GM18508 (cell line): Measurements from ENCODE around the gene ZNF423.

Experiments used
- ATAC-seq: cut with Tn5 transposase; IDR thresholded peaks from one replicate; pipeline ENCODE4 v1.9.1; 2021; ENCODE audit warnings: moderate number of reproducible peaks; ENCODE audit not compliant: insufficient read depth, unreplicated experiment

The ZNF423 gene

DNA sequence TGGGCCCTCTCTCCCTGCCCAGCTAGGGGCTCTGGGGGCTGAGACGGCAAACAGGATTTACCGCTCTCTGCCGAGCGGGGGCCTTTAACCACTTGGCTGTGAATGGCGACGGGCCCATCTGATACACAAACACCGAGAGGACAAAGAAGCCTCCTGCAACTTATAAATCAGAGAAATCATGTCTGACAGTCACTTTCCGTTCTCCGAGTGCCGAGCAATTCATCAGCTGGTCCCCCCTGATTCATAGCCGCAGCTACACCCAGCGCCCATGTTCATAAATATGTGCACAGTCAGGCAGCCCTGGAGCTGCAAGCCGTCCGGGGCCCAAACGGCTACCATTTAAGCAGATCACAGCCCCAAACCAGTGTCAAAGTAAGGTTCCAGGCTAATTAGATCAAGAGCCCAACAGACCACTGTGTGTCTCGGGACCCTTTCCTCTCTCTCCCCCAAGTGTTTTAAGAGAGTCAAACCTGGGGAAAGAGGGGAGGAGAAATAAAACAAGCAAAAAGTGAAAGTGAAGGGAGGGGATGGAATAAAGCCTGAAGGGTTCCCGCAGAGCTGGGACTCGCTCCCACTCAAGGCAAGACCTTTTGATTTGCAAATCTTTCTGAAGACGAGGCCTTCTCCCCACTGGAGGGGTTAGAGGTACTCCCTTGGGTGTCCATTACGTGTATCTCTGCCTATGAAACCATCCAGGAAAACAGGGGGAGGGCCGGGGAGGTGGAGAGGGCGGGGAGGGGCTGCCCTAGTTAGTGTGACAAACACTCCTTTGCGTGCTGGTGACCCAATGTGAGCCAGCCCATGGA lies 327.6 kb downstream of the ZNF423 start:
- no peak for ATAC-seq

DNA sequence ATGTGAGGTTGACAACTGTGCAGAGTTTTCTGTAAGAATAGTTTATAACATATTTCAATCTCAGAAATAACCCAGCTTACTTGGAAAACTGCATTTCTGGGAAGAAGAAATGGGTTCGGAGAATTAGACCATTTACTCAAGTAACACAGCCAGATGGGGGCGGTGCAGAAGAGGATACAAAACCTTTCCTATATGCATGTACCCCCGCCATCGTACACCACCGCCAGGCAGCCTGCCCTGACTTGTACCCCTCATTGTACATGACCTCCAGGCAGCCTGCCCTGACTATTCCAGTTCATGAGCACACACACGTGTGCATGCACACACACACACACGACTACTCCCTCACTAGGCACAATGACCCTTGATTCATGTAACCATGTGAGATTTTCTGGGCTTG lies 328.3 kb downstream of the ZNF423 start:
- ATAC-seq, result no peak

DNA sequence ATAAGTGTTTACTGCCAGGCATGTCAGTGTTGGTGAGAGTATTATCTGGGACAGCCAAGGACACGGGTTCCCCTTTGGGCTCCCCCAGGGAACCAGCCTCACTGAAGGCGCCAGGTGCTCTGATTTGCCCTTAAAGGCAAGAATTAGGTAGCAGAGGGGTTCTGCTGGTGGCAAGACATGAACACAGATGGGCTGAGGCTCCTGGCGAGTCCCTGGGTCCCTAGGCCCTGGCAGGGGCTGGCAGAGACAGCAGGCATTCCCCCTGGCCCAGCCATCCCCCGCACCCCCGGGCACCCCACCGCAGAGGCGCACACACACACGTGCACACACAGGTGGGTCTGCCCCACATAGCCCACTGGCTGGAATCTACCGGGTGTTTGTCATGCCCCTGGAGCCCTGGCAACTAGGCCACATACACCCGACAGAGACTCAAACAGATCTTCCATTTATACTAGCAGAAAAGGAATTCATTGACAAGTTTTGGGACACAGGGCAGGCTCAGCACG lies 329.0 kb downstream of the ZNF423 start:
- no peak for ATAC-seq

DNA sequence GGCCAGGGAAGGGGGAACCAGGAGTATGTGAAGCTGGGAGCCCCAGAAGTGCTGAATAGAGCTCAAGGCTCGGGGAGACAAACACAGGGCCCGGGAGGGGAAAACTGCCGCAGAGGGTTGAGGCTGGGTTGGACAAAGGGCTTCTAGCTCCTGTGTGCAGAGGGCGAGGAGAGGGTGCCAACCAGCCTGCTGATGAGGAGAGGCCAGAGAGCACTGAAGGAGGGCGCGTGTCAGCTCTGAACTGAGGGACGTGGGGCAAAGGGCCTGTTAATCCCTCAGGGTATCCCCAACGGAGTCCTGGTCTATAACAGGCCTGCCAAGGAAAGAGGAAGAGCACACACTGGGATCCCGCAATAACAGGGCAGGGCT lies 331.0 kb downstream of the ZNF423 start:
- ATAC-seq, result no peak

DNA sequence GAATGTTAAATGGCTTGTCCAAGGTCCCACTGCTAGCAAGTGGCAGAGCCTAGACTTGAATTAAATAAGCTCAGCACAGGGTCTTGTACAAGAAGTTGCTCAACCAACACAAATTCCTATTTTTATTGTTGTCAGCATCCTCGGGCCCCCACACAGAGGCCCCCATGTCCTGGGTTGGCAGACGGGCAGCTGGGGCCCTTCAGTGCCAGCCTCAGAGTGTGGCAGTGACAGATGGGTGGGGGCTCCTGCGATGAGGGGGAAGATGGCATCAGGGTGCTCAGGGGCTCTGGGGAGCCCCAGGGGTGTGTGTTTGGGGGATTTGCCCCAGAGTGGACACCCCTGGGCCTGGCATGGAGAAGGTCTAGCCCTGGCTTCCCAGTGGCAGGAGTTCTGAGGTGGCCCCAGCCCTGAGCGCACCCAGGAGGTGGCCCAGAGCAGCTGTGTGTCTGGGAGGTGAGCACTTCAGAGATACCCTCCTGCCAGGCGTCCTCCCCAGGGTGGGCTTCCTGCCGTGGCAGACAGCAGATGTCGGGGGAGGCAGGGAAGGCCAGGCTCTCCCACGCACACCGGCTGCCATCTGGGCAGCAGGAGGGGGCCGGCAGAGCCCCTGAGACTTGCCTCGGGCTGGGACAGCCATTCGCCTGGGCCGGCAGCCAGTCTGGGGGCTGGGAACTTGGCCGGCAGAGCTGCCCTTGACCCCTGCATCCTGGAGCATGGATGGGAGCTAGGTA lies 331.5 kb downstream of the ZNF423 start:
- no peak for ATAC-seq

DNA sequence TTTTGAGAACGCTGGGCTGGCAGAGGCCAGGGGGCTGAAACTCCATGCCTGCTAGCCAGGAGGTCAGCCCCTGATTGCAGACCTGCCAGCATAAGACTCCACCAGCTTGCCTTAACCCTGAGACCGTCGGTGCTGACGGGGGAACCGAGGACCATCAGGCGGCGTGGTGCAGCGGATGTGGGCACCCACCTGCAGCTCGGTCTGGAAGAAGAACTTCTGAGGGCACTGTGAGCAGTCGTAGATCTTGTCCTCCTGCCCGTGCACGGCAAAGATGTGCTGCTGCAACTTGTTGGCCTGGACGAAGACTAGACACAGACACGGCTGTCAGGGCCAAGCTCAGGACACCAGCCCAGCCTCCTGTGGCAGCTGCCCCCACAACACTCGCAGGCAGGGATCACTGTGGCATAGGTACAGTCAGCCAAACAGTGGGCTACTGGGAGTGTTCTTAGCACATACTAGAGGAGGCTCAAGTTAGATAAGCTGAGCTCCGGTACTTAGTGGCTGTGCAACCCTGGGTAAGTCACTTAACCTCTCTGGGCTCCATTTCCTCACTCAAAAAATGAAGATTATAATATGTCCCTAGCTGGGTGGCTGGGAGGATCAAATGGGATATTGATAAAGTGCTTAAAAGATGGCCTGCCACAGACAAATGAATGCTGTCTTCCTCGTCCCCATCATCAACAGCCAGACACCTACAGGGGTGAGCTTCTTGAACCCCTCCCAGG lies 332.3 kb downstream of the ZNF423 start:
- no peak for ATAC-seq

DNA sequence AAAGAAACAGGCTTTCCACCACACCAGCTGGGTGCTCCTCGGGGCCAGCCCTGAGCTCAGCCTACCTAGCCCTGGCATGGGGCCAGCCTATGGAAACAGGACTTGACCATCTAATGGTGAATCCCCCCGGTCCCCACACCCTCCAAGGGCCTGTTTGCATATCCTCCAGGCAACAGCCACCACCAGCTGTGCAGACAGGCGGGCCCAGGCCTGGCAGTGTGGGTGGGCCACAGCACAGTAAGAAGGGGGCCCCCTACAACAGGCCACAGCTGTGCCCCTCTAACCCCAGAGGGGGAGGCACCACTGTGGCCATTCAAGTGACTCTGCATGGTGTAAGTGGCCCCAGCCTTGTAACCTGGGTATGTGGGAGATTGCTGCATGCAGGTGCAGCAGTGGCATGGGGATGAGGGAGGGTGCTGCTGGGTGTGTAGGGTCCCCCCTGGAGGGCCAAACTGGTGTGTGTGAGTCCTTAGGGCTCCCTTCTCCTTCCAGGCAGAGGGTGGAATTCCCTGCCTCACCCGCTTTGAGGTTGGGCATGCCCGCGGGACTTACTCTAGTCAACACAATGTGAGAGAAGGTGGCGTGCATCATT lies 334.1 kb downstream of the ZNF423 start:
- no peak for ATAC-seq

DNA sequence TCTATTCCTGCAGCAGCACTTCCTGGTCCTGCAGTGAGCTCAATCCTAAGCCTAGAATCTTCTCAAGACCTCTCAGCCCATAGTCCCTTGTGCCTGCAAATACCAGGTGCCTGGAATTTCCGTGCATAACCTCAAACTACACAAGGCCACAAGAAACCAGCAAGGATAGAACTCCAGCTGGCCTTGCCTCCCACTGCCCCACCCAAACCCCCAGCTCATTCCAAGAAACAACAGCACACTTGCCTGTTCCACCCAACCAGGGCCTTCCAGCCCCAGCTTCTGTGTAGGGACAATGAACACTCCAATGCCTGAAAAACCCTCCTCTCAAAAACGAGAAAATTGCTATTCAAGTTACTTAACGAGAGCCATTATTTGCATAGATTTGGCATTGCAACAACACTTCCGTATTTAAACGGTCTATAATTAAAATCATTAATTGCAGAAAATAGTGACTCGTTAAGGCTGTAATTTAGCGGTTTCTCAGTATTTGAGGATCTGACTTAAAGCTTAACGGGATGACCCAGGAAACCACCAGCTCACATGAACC lies 335.3 kb downstream of the ZNF423 start:
- ATAC-seq, result no peak

DNA sequence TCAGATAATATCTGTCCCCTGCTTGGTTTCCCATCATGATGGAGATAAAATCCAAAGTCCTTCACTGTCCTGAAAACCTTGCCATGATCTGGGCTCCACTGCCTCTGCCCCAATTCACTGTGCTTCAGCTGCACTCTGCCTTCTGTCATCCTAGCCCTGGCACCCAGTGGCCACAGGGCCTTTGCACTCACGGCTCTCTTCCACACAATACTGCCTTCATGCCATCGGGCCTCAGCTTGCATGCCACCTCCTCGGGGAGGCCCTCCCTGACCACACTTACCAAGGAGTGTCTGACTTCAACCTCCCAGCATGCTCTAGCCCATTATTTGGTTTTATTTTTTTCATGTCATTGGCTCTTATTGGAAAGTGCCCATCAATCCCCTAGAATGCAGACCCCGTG lies 336.2 kb downstream of the ZNF423 start:
- no peak for ATAC-seq

DNA sequence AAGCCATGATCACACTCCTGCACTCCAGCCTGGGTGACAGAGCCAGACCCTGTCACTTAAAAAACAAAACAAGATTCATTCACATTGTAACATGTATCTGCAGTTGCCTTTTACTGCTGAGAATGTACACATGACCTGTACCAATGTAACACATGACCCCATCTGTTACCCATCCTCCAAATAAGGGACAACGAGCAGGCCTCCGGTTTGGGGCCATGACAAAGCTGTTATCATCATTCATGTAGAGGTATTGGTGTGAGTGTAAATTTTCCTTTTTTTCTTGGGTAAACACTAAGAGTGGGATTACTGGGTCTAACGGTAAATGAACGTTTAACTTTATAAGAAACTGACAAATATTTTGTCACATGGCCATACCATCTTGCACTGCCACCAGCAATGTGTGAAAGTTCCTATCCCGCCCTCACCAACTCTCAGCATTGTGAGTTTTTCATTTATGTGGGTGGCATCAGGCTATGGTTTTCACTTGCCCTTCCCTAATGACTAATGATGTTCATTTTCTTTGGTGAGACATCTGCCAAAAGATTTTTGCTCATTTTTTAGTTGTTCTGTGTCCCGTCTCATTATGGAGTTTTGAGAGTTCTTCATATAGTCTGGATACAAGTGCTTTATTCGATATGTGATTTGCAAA lies 336.8 kb downstream of the ZNF423 start:
- ATAC-seq, result no peak

DNA sequence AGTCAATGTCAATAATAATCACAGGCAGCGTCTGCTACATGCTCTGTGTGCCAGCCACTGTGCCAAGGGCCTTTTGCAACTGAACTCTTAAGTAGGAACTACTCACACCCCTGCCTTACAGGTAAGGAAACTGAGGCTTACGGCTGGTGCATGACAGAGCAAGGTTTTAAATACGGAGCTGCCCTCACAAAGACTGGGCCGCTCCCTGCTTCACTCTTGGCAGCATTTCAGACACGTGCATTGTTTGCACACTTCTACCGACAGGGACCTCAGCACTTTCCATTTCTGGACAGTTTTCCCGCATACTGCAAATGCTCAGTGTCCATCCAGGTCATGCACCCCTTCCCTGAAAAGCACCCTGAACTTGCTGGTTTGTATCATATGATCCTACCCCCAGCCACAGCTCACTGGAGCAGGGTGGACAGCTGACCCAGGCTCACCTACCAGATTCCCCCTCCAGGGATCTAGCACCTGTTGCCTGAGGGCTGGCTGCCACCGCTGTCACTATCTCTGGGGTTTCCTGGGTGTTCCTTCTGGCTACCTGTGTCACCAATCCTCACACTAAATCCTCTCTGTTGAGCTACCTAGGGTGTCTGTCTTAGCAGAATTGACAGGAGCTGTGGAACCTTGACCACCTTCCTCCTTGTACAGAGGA lies 339.4 kb downstream of the ZNF423 start:
- ATAC-seq, result no peak

DNA sequence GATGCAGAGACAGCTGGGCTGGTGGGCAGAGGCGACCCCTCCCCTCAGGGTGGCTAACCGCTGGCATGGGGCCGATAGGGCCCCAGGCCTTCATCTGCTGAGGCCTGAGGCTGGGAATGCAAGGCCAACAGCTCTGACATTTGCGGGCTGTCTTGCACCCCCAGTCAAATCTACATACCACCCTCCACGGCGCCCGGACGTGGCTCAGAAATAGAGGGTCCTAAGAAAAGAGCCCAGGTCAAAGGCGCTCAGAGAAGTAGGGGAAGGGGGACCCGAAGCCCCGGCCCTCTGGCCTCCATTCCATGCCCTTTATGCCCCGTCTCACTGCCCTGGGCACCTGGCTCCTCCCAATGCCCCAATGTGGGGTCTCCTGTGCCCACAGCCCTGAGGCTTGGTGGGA lies 340.1 kb downstream of the ZNF423 start:
- no peak for ATAC-seq

DNA sequence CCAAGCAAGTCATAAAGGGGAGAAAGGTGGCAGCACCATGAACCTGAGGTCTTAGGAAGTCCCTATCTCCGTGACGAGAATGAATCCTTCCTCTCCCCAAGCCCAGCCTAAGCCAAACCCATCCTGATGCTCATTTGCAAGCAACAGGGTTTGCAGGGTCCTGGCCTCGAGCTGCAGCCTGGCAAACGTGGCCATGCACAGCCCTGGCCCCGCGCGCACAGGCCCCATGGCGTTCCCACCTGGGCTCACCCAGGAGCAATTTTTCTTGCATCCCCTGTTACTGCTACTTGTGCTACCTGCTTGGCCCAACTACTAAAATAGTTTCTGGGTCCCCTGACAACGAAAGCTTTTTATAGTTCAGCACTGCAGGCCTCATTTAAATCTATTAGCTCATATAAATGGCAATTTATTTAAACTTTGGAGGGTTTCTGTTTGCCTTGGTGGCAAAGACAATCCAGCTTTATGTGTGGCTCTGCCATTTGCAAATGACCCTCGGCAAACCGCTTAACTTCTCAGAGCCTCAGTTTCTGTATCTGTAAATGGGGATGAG lies 340.8 kb downstream of the ZNF423 start:
- ATAC-seq, result no peak

DNA sequence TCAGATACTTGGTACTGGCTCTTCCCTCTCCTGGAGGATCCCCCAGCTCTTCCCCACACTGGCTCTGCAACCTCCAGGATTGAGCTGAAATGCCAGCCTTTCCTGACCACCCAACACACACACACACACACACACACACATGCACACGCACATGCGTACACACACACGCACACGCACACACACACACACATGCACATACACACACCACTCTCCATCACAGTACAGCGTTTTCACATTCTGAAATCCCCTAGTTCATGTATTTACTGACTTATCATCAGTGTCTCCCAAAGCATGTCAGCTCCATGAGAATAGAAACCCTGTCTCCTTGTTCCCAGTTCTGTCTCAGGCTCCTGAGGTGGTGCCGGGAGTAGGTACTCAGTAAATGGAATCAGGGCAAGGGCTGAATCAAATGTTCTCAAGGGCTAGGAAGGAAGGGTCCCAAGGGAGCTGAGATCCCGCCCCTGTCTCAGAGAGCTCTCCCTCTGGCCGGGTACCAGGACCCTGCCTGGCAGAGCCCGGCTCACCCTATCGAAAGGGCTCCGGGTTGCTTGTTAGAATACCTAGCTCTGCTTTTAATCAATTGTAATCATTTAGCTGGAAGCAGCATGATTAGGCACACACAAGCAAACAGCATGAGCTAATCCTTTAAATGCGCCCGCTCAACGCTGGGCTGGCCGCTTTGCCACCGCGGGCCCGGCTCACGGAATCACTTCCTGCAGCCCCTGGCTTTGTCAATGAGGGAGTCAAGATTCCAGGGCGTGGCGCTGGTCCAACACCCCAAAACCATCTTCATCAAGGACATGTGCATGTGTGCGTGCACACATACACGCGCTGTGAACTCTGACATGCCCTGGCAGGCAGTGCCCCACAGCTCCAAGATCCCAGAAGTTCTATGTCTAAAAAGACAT lies 341.6 kb downstream of the ZNF423 start:
- no peak for ATAC-seq

DNA sequence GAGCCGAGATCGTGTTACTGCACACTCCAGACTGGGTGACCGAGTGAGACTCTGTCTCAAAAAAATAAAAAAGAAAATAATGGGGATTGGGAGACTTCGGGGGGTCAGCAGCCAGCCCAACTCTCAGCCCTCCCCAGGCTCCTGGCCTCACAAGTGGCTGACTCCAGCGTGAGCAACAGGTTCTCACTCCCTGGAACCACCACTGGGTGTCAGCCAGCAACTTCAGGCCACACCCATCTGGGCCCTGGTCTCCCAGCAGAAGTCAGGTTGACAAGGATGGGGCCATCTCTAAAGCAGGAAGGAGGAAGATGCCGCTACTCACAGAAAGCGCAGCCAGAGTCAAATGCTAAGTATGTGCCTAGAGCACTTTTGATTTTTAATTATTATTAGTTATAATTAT lies 342.9 kb downstream of the ZNF423 start:
- ATAC-seq, result no peak

DNA sequence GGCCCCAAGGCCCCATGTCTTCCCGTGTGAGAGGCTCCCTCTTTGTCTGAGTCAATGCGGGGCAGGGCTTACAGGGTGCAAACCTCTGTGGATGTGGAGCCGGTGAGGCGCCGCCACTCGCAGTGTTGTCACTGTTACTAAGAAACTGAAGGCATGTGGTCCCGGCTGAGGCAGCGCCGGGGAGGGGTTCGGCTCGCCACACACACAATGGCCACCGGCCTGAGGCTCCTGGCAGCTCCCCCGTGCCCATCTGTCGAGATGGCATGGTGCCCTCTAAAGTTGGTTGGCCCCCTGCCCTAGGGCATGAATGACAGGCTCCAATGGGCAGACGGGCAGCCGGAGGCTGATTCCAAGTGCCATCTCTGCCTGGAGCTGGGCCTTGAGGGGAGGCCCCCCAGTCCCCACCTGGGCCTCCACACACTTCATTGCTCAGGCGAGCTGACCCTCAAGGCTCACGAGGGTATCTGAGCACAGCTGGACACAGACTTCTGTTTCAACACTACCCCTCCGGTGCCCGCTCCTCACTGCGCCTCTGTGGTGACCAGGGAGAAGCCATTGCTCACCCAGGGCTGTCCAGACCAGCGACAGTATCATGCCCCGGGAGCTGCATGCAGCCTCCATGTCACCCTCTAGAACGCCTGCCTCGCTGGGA lies 345.1 kb downstream of the ZNF423 start:
- ATAC-seq, result no peak

DNA sequence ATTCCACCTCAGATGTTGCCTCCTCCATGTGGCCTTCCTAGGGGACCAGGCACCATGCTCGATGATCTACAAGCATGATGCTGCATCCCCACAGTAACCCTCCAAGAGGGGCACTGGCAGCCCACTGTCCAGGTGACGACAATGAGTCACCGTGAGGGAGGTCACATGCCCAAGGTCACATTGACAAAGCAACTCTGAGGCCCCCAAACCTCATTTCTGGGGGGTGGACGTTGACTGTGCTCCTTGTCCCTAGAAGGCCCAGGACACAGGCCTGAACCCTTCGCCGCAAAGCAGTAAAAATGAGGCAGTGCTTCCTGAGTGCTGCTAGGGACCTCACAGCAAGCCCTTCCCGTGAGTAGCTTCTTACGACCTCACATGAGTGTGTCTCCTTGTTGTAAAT lies 345.8 kb downstream of the ZNF423 start:
- ATAC-seq, result no peak
